ENCODE data around the gene ATXN7L2.

Gene ATXN7L2

GRCh38 chr1:109497449-109498160, 13.9 kb downstream of the ATXN7L2 start:
- no peak for DNase-seq (ENCODE audit: low read depth)

GRCh38 chr1:109498161-109498801, 14.6 kb downstream of the ATXN7L2 start:
- no peak for DNase-seq (ENCODE audit: low read depth)

GRCh38 chr1:109499081-109499480, 15.4 kb downstream of the ATXN7L2 start:
- no peak for DNase-seq (ENCODE audit: low read depth)

GRCh38 chr1:109499661-109500536, 16.2 kb downstream of the ATXN7L2 start:
- DNase-seq (ENCODE audit: low read depth) = peak; percentile 24

- DNase-seq (ENCODE audit: low read depth) = no peak
These were observed 17.3 kb downstream of the ATXN7L2 start for GRCh38 chr1:109500941-109501381.

- DNase-seq (ENCODE audit: low read depth) = no peak
These were observed 18.1 kb downstream of the ATXN7L2 start for GRCh38 chr1:109501644-109502363.

GRCh38 chr1:109502364-109502851, 18.7 kb downstream of the ATXN7L2 start:
- DNase-seq (ENCODE audit: low read depth) = peak; percentile 34

GRCh38 chr1:109503935-109504334, 20.2 kb downstream of the ATXN7L2 start:
- no peak for DNase-seq (ENCODE audit: low read depth)

- no peak for DNase-seq (ENCODE audit: low read depth)
These were observed 21.3 kb downstream of the ATXN7L2 start for GRCh38 chr1:109504974-109505373.

- DNase-seq (ENCODE audit: low read depth) = no peak
These were observed 24.5 kb downstream of the ATXN7L2 start for GRCh38 chr1:109508001-109508872.

GRCh38 chr1:109508873-109509175, 25.1 kb downstream of the ATXN7L2 start:
- no peak for DNase-seq (ENCODE audit: low read depth)

- DNase-seq (ENCODE audit: low read depth) = peak; percentile 49
These were observed 25.8 kb downstream of the ATXN7L2 start, which contains the start of gene AMIGO1 for GRCh38 chr1:109509176-109510134. Gene AMIGO1 (minus strand): TSS chr1:109509727. CDS start chr1:109508912, 815 bp downstream.

GRCh38 chr1:109513110-109513710, 29.5 kb downstream of the ATXN7L2 start:
- DNase-seq (ENCODE audit: low read depth) = no peak

GRCh38 chr1:109514846-109515245, 31.1 kb downstream of the ATXN7L2 start:
- no peak for DNase-seq (ENCODE audit: low read depth)

GRCh38 chr1:109516872-109517271, 33.2 kb downstream of the ATXN7L2 start:
- DNase-seq (ENCODE audit: low read depth) = no peak

GRCh38 chr1:109517337-109517736, 33.6 kb downstream of the ATXN7L2 start:
- DNase-seq (ENCODE audit: low read depth) = no peak

GRCh38 chr1:109521002-109521951, 37.6 kb downstream of the ATXN7L2 start:
- DNase-seq (ENCODE audit: low read depth) = no peak

- no peak for DNase-seq (ENCODE audit: low read depth)
These were observed 38.3 kb downstream of the ATXN7L2 start for GRCh38 chr1:109522026-109522425.
